ENCODE measurements around the gene NUDCD2. TPM values are rescaled to one million over a fixed set of nuclear protein-coding genes. Genes with fewer than 3 reads are reported as not detected.

NUDCD2 gene
- polyA plus RNA-seq, 1 of the 3 experiments (the other 2 are of a cell fraction) = 7.8 TPM

DNA sequence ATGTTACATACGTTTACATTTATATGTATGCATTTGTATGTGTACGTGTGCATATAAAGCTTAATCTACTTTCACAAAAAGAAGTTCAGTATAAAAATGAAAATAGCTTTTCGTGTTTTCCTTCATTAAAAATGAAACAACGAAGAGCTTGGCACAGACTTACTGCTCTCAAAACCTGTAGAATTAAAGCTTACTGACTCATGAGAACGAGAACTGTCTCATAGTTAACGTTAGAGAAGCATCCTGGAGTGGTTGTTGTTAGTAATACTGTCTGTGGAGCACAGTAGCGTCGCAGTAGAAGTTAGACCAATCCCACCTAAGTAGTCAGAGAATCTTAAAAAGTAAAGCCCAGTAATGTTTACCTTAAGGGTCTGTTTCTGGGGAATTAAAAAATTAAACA, 46.8 kb upstream of the NUDCD2 start:
- H2AFZ ChIP-seq (ENCODE audit: low read depth) = no peak overlapping the region
- H3K4me2 ChIP-seq = peak overlapping the region; percentile 87
- H3K79me2 ChIP-seq (ENCODE audit: insufficient read depth) = peaks cover 71% of the 10 kb centered on the region
- H3K9me3 ChIP-seq = no peaks in the 10 kb centered on the region
- whole genome bisulfite sequencing (ENCODE audit: low lambda C conversion rate) = 13% methylated on average over 8 of the region's 8 CpGs
- peaks cover 55% of the 10 kb centered on the region for H4K20me1 ChIP-seq (ENCODE audit: insufficient read depth)
- TF ChIP-seq TEAD4 (IDR thresholded peaks at IDR 0.05; ENCODE audit: borderline replicate concordance, insufficient read depth) (no peak), YY1 (IDR thresholded peaks at IDR 0.05; ENCODE audit: low read depth) (no peak), TAF1 (IDR thresholded peaks at IDR 0.05; ENCODE audit: borderline replicate concordance, low read depth, low read length) (no peak), POLR2AphosphoS5 (IDR thresholded peaks at IDR 0.05; ENCODE audit: low read depth, low read length) (no peak), GABPA (IDR thresholded peaks at IDR 0.05; ENCODE audit: low read depth) (no peak), EZH2phosphoT487 (IDR thresholded peaks at IDR 0.05; ENCODE audit: borderline replicate concordance, low read depth) (no peak), NFIC (IDR thresholded peaks at IDR 0.05; ENCODE audit: borderline replicate concordance) (no peak), MEF2A (IDR thresholded peaks at IDR 0.05; ENCODE audit: borderline replicate concordance, low read depth) (no peak), FOXM1 (IDR thresholded peaks at IDR 0.05; ENCODE audit: low read depth) (no peak), RFX5 (IDR thresholded peaks at IDR 0.05; ENCODE audit: low read length) (no peak), FOSL2 (IDR thresholded peaks at IDR 0.05; ENCODE audit: borderline replicate concordance, low read depth) (no peak), SMC3 (IDR thresholded peaks at IDR 0.05; ENCODE audit: low read depth, low read length) (no peak), TCF12 (IDR thresholded peaks at IDR 0.05) (no peak)
- TF ChIP-seq, protein P1, sequence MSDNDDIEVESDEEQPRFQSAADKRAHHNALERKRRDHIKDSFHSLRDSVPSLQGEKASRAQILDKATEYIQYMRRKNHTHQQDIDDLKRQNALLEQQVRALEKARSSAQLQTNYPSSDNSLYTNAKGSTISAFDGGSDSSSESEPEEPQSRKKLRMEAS (IDR thresholded peaks at IDR 0.05; ENCODE audit: low read depth) = no peak
- TF ChIP-seq, protein P2, sequence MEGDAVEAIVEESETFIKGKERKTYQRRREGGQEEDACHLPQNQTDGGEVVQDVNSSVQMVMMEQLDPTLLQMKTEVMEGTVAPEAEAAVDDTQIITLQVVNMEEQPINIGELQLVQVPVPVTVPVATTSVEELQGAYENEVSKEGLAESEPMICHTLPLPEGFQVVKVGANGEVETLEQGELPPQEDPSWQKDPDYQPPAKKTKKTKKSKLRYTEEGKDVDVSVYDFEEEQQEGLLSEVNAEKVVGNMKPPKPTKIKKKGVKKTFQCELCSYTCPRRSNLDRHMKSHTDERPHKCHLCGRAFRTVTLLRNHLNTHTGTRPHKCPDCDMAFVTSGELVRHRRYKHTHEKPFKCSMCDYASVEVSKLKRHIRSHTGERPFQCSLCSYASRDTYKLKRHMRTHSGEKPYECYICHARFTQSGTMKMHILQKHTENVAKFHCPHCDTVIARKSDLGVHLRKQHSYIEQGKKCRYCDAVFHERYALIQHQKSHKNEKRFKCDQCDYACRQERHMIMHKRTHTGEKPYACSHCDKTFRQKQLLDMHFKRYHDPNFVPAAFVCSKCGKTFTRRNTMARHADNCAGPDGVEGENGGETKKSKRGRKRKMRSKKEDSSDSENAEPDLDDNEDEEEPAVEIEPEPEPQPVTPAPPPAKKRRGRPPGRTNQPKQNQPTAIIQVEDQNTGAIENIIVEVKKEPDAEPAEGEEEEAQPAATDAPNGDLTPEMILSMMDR (IDR thresholded peaks at IDR 0.05) = no peak
- TF ChIP-seq, protein P3, sequence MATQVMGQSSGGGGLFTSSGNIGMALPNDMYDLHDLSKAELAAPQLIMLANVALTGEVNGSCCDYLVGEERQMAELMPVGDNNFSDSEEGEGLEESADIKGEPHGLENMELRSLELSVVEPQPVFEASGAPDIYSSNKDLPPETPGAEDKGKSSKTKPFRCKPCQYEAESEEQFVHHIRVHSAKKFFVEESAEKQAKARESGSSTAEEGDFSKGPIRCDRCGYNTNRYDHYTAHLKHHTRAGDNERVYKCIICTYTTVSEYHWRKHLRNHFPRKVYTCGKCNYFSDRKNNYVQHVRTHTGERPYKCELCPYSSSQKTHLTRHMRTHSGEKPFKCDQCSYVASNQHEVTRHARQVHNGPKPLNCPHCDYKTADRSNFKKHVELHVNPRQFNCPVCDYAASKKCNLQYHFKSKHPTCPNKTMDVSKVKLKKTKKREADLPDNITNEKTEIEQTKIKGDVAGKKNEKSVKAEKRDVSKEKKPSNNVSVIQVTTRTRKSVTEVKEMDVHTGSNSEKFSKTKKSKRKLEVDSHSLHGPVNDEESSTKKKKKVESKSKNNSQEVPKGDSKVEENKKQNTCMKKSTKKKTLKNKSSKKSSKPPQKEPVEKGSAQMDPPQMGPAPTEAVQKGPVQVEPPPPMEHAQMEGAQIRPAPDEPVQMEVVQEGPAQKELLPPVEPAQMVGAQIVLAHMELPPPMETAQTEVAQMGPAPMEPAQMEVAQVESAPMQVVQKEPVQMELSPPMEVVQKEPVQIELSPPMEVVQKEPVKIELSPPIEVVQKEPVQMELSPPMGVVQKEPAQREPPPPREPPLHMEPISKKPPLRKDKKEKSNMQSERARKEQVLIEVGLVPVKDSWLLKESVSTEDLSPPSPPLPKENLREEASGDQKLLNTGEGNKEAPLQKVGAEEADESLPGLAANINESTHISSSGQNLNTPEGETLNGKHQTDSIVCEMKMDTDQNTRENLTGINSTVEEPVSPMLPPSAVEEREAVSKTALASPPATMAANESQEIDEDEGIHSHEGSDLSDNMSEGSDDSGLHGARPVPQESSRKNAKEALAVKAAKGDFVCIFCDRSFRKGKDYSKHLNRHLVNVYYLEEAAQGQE (IDR thresholded peaks at IDR 0.05; ENCODE audit: low read depth, low read length) = no peak
- TF ChIP-seq, protein P4, sequence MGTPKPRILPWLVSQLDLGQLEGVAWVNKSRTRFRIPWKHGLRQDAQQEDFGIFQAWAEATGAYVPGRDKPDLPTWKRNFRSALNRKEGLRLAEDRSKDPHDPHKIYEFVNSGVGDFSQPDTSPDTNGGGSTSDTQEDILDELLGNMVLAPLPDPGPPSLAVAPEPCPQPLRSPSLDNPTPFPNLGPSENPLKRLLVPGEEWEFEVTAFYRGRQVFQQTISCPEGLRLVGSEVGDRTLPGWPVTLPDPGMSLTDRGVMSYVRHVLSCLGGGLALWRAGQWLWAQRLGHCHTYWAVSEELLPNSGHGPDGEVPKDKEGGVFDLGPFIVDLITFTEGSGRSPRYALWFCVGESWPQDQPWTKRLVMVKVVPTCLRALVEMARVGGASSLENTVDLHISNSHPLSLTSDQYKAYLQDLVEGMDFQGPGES (IDR thresholded peaks at IDR 0.05; ENCODE audit: low read depth, low read length) = no peak
- H3F3A ChIP-seq (replicated peaks; ENCODE audit: insufficient read depth) = peaks cover 13% of the 10 kb centered on the region
- no peaks in the 10 kb centered on the region for H3K9me2 ChIP-seq
- peak overlapping the region; percentile 87 for H3K9ac ChIP-seq
- peak overlapping the region; percentile 70 to 86 for H3K4me3 ChIP-seq (ENCODE audit: low read depth in 2 of 2, low read length in 1 of 2)
- ChIA-PET POLR2A (interaction anchor here (1.5 kb wide), 1 partner anchor 46 kb away, joined by 3 read pairs; the partner anchor contains the start of gene HMMR), CTCF (no interaction called here)
- H3K36me3 ChIP-seq (replicated peaks in 1 of 2; ENCODE audit: control insufficient read depth in 1 of 2, insufficient read depth in 2 of 2, low read length in 1 of 2) = peaks cover 1 to 2% of the 10 kb centered on the region in 2 experiments
- H3K27me3 ChIP-seq (ENCODE audit: insufficient read depth) = no peaks in the 10 kb centered on the region
- H3K27ac ChIP-seq (ENCODE audit: low read depth in 2 of 2, low read length in 1 of 2) = peak overlapping the region; percentile 88 to 92; a peak in 3 of 4 replicates
- no peak for DNase-seq
- peaks cover 18 to 26% of the 10 kb centered on the region in 2 experiments for H3K4me1 ChIP-seq (ENCODE audit: control insufficient read depth in 1 of 2, insufficient read depth in 2 of 2, low read depth in 1 of 2, low read length in 1 of 2)
